Nephron (organoid): Measurements from ENCODE around the gene ST3GAL6.

ENCODE experiments used
- H3K27ac Mint-ChIP-seq, 3 experiments: 2 replicates each; pipeline ENCODE4 v1.8.0; 2020; ENCODE audit warnings: mixed read lengths in 3 of 3, mild to moderate bottlenecking in 2 of 3, moderate library complexity in 1 of 3
- H3K27me3 Mint-ChIP-seq: 2 replicates; pipeline ENCODE4 v1.8.0; 2021; ENCODE audit warnings: low read depth, mild to moderate bottlenecking, moderate library complexity, mixed read lengths
- H3K36me3 Mint-ChIP-seq: 2 replicates; pipeline ENCODE4 v1.8.0; 2020; ENCODE audit warnings: low read depth, mixed read lengths
- H3K4me1 Mint-ChIP-seq: 2 replicates; pipeline ENCODE4 v1.8.0; 2020; ENCODE audit warnings: mixed read lengths
- H3K4me3 Mint-ChIP-seq, 3 experiments: 2 replicates each; pipeline ENCODE4 v1.8.0; 2020; ENCODE audit warnings: mild to moderate bottlenecking in 3 of 3, mixed read lengths in 3 of 3, moderate library complexity in 2 of 3
- H3K9me3 Mint-ChIP-seq: 2 replicates; pipeline ENCODE4 v1.8.0; 2020; ENCODE audit warnings: mixed read lengths
- CTCF ChIP-seq, 3 experiments: fragments of 200-600 bp; sonication (generic); IDR thresholded peaks; one replicate each; pipeline ENCODE4 v1.5.0; 2021; ENCODE audit warnings: antibody characterized with exemption in 3 of 3; ENCODE audit not compliant: unreplicated experiment in 3 of 3

Gene ST3GAL6

GRCh38 chr3:98782824-98783500 is 19.8 kb downstream of the ST3GAL6 start:
- no peak for TF ChIP-seq CTCF (IDR thresholded peaks at IDR 0.05; ENCODE audit: unreplicated experiment in 3 of 3)
- Mint-ChIP-seq H3K9me3 (no peaks in the 10 kb centered on the region), H3K4me1 (peaks cover 13% of the 10 kb centered on the region), H3K4me3 (no peak overlapping the region), H3K36me3 (peaks cover 25% of the 10 kb centered on the region), H3K27me3 (no peaks in the 10 kb centered on the region), H3K27ac (peak overlapping the region in 2 of 3 experiments; percentile 23 to 85)

- Mint-ChIP-seq H3K36me3 (peaks cover 25% of the 10 kb centered on the region), H3K4me3 (no peak overlapping the region), H3K4me1 (peaks cover 14% of the 10 kb centered on the region), H3K27ac (no peak overlapping the region), H3K27me3 (no peaks in the 10 kb centered on the region), H3K9me3 (no peaks in the 10 kb centered on the region)
- no peak for TF ChIP-seq CTCF (IDR thresholded peaks at IDR 0.05; ENCODE audit: unreplicated experiment in 3 of 3)
Observed at GRCh38 chr3:98784042-98784441, 20.9 kb downstream of the ST3GAL6 start.

- H3K4me3 Mint-ChIP-seq: no peak overlapping the region
- peak overlapping the region in 1 of 3 experiments; percentile 48 for H3K27ac Mint-ChIP-seq
- H3K9me3 Mint-ChIP-seq: no peaks in the 10 kb centered on the region
- peaks cover 7% of the 10 kb centered on the region for H3K4me1 Mint-ChIP-seq
- no peak for TF ChIP-seq CTCF (IDR thresholded peaks at IDR 0.05; ENCODE audit: unreplicated experiment in 3 of 3)
- no peaks in the 10 kb centered on the region for H3K27me3 Mint-ChIP-seq
- peaks cover 25% of the 10 kb centered on the region for H3K36me3 Mint-ChIP-seq
Observed at GRCh38 chr3:98784666-98785600, 21.8 kb downstream of the ST3GAL6 start.

GRCh38 chr3:98786364-98787006 is 23.3 kb downstream of the ST3GAL6 start:
- peaks cover 25% of the 10 kb centered on the region for H3K36me3 Mint-ChIP-seq
- no peak overlapping the region for H3K4me3 Mint-ChIP-seq
- H3K27me3 Mint-ChIP-seq: no peaks in the 10 kb centered on the region
- TF ChIP-seq CTCF (IDR thresholded peaks at IDR 0.05; ENCODE audit: unreplicated experiment in 3 of 3): no peak
- H3K4me1 Mint-ChIP-seq: peaks cover 6% of the 10 kb centered on the region
- no peaks in the 10 kb centered on the region for H3K9me3 Mint-ChIP-seq
- no peak overlapping the region for H3K27ac Mint-ChIP-seq

- Mint-ChIP-seq H3K27ac (no peak overlapping the region), H3K4me3 (no peak overlapping the region), H3K4me1 (peaks cover 6% of the 10 kb centered on the region), H3K27me3 (no peaks in the 10 kb centered on the region), H3K9me3 (no peaks in the 10 kb centered on the region), H3K36me3 (peaks cover 25% of the 10 kb centered on the region)
- no peak for TF ChIP-seq CTCF (IDR thresholded peaks at IDR 0.05; ENCODE audit: unreplicated experiment in 3 of 3)
Observed at GRCh38 chr3:98787181-98787580, 24.0 kb downstream of the ST3GAL6 start.
